K562 (cell line): ENCODE data around the gene MRPS10. TPM values are rescaled to one million over a fixed set of nuclear protein-coding genes. Genes with fewer than 3 reads are reported as not detected.

Experiments
- ATAC-seq: fragments of 200-7000 bp; cut with Tn5 transposase; 3 replicates; pipeline ENCODE4 v1.9.1; 2020; ENCODE audit warnings: moderate library complexity
- BruUV-seq: library from RNA; stranded (reverse); fragments of 400-500 nt; replicated peaks from 2 replicates; lab custom pipeline; 2021; lab: Mats Ljungman, UMichigan
- CTCF ChIA-PET: fragments of 300-600 bp; formaldehyde crosslinking; extraction: SDS; loops from one replicate; lab custom pipeline; 2021; ENCODE audit warnings: low intra/inter-chr PET ratio; lab: Yijun Ruan, JAX
- POLR2A ChIA-PET: fragments of 300-600, 350-650 bp; sonication (Branson Sonifier 250); formaldehyde crosslinking; extraction: SDS; loops from one replicate; lab custom pipeline; 2021; ENCODE audit warnings: antibody characterized with exemption, inconsistent platforms; lab: Yijun Ruan, JAX
- DNase-seq, 4 experiments: peaks; one replicate each; pipeline versions ENCODE4 v3.0.0 to v3.0.0-alpha.2; 2011 to 2018; ENCODE audit warnings: low spot score in 3 of 4, mixed read lengths in 3 of 4; ENCODE audit errors: extremely low read depth in 1 of 4
- FAIRE-seq: peaks from 2 replicates; lab custom pipeline; 2011; peaks lifted over from hg19 to GRCh38; lab: Jason Lieb, UNC
- H2AFZ ChIP-seq: 2 replicates; pipeline ENCODE4 v1.6.0; 2011; ENCODE audit warnings: low read depth, low read length, control low read depth, inconsistent platforms
- H3K27ac ChIP-seq: fragments of 200-600 bp; 3 replicates; pipeline ENCODE4 v1.8.0; 2011; ENCODE audit warnings: low read depth, mild to moderate bottlenecking, control low read depth, inconsistent platforms, low read length, moderate library complexity, mixed read lengths; ENCODE audit errors: extremely low read depth
- H3K27me3 ChIP-seq, 2 experiments: fragments of 300-600 bp in 1 of 2; 2 replicates in 1 of 2; 3 replicates in 1 of 2; pipeline versions ENCODE4 v1.6.0 to v1.8.0; 2011; ENCODE audit warnings: inconsistent platforms in 2 of 2, low read length in 2 of 2, mild to moderate bottlenecking in 1 of 2, mixed read lengths in 1 of 2, moderate library complexity in 1 of 2; ENCODE audit not compliant: control insufficient read depth in 2 of 2, insufficient read depth in 2 of 2
- H3K36me3 ChIP-seq: fragments of 300-600 bp; 3 replicates; pipeline ENCODE4 v1.8.0; 2011; ENCODE audit warnings: mild to moderate bottlenecking, low read length, inconsistent platforms; ENCODE audit not compliant: control insufficient read depth, insufficient read depth
- H3K4me1 ChIP-seq, 2 experiments: fragments of 200-600 bp in 1 of 2; replicated peaks in 1 of 2; 2 replicates in 1 of 2; 3 replicates in 1 of 2; pipeline versions ENCODE4 v1.5.1 to v1.8.0; 2011; ENCODE audit warnings: inconsistent platforms in 2 of 2, low read length in 2 of 2, mild to moderate bottlenecking in 1 of 2, mixed read lengths in 1 of 2, moderate library complexity in 1 of 2; ENCODE audit not compliant: control insufficient read depth in 2 of 2, insufficient read depth in 2 of 2
- H3K4me2 ChIP-seq: 2 replicates; pipeline ENCODE4 v1.6.1; 2011; ENCODE audit warnings: low read length, control low read depth, inconsistent platforms, mixed read lengths; ENCODE audit not compliant: insufficient read depth
- H3K4me3 ChIP-seq: fragments of 200-600 bp; sonication (generic), shearing (Covaris generic); 2 replicates; pipeline ENCODE4 v1.5.1; 2016; ENCODE audit warnings: control low read depth, inconsistent platforms
- H3K79me2 ChIP-seq: fragments of 200-600 bp; 3 replicates; pipeline ENCODE4 v1.8.0; 2011; ENCODE audit warnings: low read length, inconsistent platforms; ENCODE audit not compliant: control insufficient read depth, insufficient read depth
- H3K9ac ChIP-seq, 2 experiments: 2 replicates each; pipeline versions ENCODE4 v1.6.0 to v1.6.1; 2011; ENCODE audit warnings: low read depth in 2 of 2, low read length in 2 of 2, control low read depth in 1 of 2, inconsistent platforms in 1 of 2, mild to moderate bottlenecking in 1 of 2, mixed read lengths in 1 of 2; ENCODE audit not compliant: insufficient read depth in 1 of 2
- H3K9me1 ChIP-seq: one replicate; pipeline ENCODE4 v1.6.0; 2011; ENCODE audit warnings: inconsistent platforms, mild to moderate bottlenecking, low read length, moderate library complexity; ENCODE audit not compliant: control insufficient read depth, insufficient read depth
- H3K9me3 ChIP-seq: replicated peaks from 2 replicates; pipeline ENCODE4 v1.5.1; 2011; ENCODE audit warnings: low read depth, low read length, inconsistent platforms; ENCODE audit not compliant: control insufficient read depth, insufficient read depth
- H4K20me1 ChIP-seq: replicated peaks from 2 replicates; pipeline ENCODE4 v1.6.1; 2011; ENCODE audit warnings: low read length, inconsistent platforms, mixed read lengths; ENCODE audit not compliant: control insufficient read depth, insufficient read depth
- ATF2 ChIP-seq: sonication (generic); formaldehyde crosslinking; IDR thresholded peaks from 2 replicates; pipeline ENCODE4 v1.8.1; 2022; ENCODE audit warnings: missing genetic modification reagents
- MTF1 ChIP-seq: fragments of 250-450 bp; sonication (Bioruptor Pico); IDR thresholded peaks from 2 replicates; pipeline ENCODE4 v1.9.0; 2021; ENCODE audit warnings: moderate library complexity, mild to moderate bottlenecking, inconsistent platforms, borderline replicate concordance
- SREBF1 ChIP-seq: fragments of 150-350 bp; IDR thresholded peaks from 2 replicates; pipeline ENCODE4 v1.6.1; 2014; ENCODE audit warnings: antibody characterized with exemption, low read depth, low read length, borderline replicate concordance
- ZC3H4 ChIP-seq: sonication (generic); formaldehyde crosslinking; IDR thresholded peaks from 2 replicates; pipeline ENCODE4 v1.9.0; 2021; ENCODE audit warnings: missing genetic modification reagents, borderline replicate concordance
- ZNF124 ChIP-seq: sonication (generic); formaldehyde crosslinking; IDR thresholded peaks from 2 replicates; pipeline ENCODE4 v1.8.1; 2022; ENCODE audit warnings: missing genetic modification reagents
- ZNF347 ChIP-seq: fragments of 450-650 bp; formaldehyde crosslinking; IDR thresholded peaks from 2 replicates; pipeline ENCODE4 v1.4.0; 2020; ENCODE audit warnings: low read depth, mild to moderate bottlenecking, moderate library complexity
- ZNF583 ChIP-seq: fragments of 250-450 bp; sonication (Bioruptor Pico); IDR thresholded peaks from 2 replicates; pipeline ENCODE4 v1.4.0; 2020
- WGBS: fragments of 100-300 bp; shearing (Covaris generic); methylation state at CpG from one replicate; pipeline ENCODE4 v1.1.6; 2016; ENCODE audit warnings: low coverage, mixed read lengths; ENCODE audit not compliant: insufficient coverage; ENCODE audit errors: missing lambda C conversion rate; 5-methylcytosine and 5-hydroxymethylcytosine counted together
- in situ Hi-C: fragments of 300-500 bp; cut with MboI; formaldehyde crosslinking; loops from 4 replicates; pipeline ENCODE4 v1.15.0; 2018; ENCODE audit warnings: inconsistent platforms, mixed read lengths
- intact Hi-C: fragments of 100-400 bp; cut with micrococcal nuclease; formaldehyde crosslinking; loops from 2 replicates; pipeline ENCODE4 v1.14.2; 2022
- polyA plus RNA-seq, 8 experiments: library from polyadenylated mRNA; depleted of rRNA in 4 of 8; stranded (reverse) in 5 of 8; unstranded in 3 of 8; fragments of >200 nt; fragmentation: Nextera tagmentation in 2 of 8; fragmentation: Illumina TruSeq in 1 of 8; extraction: Ambion mirVana in 2 of 8; extraction: Trizol in 1 of 8; gene quantifications; 2 replicates each; pipeline versions ENCODE4 v1.2.1 to v1.2.3, GENCODE V29; 2011 to 2014; ENCODE audit warnings: inconsistent platforms in 1 of 8, missing spikeins in 1 of 8
- total RNA-seq, 7 experiments: library from RNA; depleted of rRNA in 6 of 7; stranded (reverse); fragments of >200 nt in 6 of 7; fragmentation: Illumina TruSeq in 2 of 7; extraction: Trizol in 2 of 7; gene quantifications; 2 replicates each; pipeline versions ENCODE4 v1.2.1 to v1.2.3, GENCODE V29; 2011 to 2021; ENCODE audit warnings: low replicate concordance in 1 of 7
- TF ChIP-seq, protein P1 (sequence below), 2 experiments: fragments of 450-650 bp in 1 of 2; sonication (generic) in 1 of 2; formaldehyde crosslinking; conservative IDR thresholded peaks; 2 replicates each; pipeline versions ENCODE4 v1.4.0 to v1.8.1; 2020 to 2022; ENCODE audit warnings: mild to moderate bottlenecking in 1 of 2, missing genetic modification reagents in 1 of 2
- TF ChIP-seq, protein P2 (sequence below): sonication (generic); formaldehyde crosslinking; IDR thresholded peaks from 2 replicates; pipeline ENCODE4 v1.9.0; 2022; ENCODE audit warnings: mild to moderate bottlenecking, missing genetic modification reagents

MRPS10 gene
- total and polyA plus RNA-seq, 9 of the 15 experiments (the other 6 are each of a cell fraction or from before 2014, with no cell fraction given): 48.6 to 166 (median 93.7) TPM

- H3K9ac ChIP-seq: no peak overlapping the region
- peaks cover 43 to 69% of the 10 kb centered on the region in 2 experiments for H3K27me3 ChIP-seq
- no peaks in the 10 kb centered on the region for H3K36me3 ChIP-seq
- intact Hi-C loops: no loop called here
- H4K20me1 ChIP-seq: no peaks in the 10 kb centered on the region; the same call in 1 of the 2 replicates
- FAIRE-seq: no peak
- CTCF ChIA-PET: interaction anchor here (0.6 kb wide), 1 partner anchor 593 kb away, joined by 3 read pairs; no protein-coding TSS in a partner anchor
- DNase-seq: no peak
- ATAC-seq: no peak
- H3K79me2 ChIP-seq: no peaks in the 10 kb centered on the region
- H3K9me3 ChIP-seq: no peaks in the 10 kb centered on the region
- H3K9me1 ChIP-seq: no peaks in the 10 kb centered on the region
- WGBS: 7% methylated on average over 1 of the region's 1 CpG
- in situ Hi-C loops: no loop called here
- TF ChIP-seq ATF2 (CRISPR knock-in tag) (no peak), SREBF1 (no peak), ZC3H4 (no peak), MTF1 (no peak), ZNF583 (CRISPR knock-in tag) (no peak), ZNF347 (CRISPR knock-in tag) (no peak), ZNF124 (CRISPR knock-in tag) (no peak)
- TF ChIP-seq, protein P1, sequence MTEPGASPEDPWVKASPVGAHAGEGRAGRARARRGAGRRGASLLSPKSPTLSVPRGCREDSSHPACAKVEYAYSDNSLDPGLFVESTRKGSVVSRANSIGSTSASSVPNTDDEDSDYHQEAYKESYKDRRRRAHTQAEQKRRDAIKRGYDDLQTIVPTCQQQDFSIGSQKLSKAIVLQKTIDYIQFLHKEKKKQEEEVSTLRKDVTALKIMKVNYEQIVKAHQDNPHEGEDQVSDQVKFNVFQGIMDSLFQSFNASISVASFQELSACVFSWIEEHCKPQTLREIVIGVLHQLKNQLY (CRISPR knock-in tag; conservative IDR thresholded peaks at IDR 0.05): no peak
- TF ChIP-seq, protein P2, sequence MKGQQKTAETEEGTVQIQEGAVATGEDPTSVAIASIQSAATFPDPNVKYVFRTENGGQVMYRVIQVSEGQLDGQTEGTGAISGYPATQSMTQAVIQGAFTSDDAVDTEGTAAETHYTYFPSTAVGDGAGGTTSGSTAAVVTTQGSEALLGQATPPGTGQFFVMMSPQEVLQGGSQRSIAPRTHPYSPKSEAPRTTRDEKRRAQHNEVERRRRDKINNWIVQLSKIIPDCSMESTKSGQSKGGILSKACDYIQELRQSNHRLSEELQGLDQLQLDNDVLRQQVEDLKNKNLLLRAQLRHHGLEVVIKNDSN (CRISPR knock-in tag): no peak
- TF ChIP-seq, all 486 proteins: peak for 0
- Histone ChIP-seq H2AFZ (no peak overlapping the region), H3K4me2 (no peak overlapping the region), H3K27ac (no peak overlapping the region), H3K4me3 (no peak overlapping the region), H3K4me1 (no peaks in the 10 kb centered on the region; a peak in 2 of 5 replicates)
- BruUV-seq: no TSS peak
- POLR2A ChIA-PET: interaction anchor here (0.6 kb wide), 1 partner anchor 641 kb away, joined by 3 read pairs; no protein-coding TSS in a partner anchor
Observed at GRCh38 chr6:42251500-42251899, 33.8 kb upstream of the MRPS10 start.
